ENCODE results near the gene RC3H1. TPM values are rescaled to one million over a fixed set of nuclear protein-coding genes. Genes with fewer than 3 reads are reported as not detected.

Gene RC3H1
- total RNA-seq, 1 donor, result 37.0 TPM

- H3K4me3 ChIP-seq (ENCODE audit: low read depth, low read length), result no peak overlapping the region
- TF ChIP-seq CTCF (IDR thresholded peaks at IDR 0.05; ENCODE audit: insufficient read depth, low read length), result no peak
- DNase-seq (ENCODE audit: low read depth), result no peak
Measured at GRCh38 chr1:173889885-173890284, 132.3 kb downstream of the RC3H1 start.

GRCh38 chr1:173888749-173889148 is 133.4 kb downstream of the RC3H1 start:
- TF ChIP-seq CTCF (IDR thresholded peaks at IDR 0.05; ENCODE audit: insufficient read depth, low read length), result no peak
- no peak overlapping the region for H3K4me3 ChIP-seq (ENCODE audit: low read depth, low read length)
- DNase-seq (ENCODE audit: low read depth), result no peak

- TF ChIP-seq CTCF (IDR thresholded peaks at IDR 0.05; ENCODE audit: insufficient read depth, low read length), result no peak
- DNase-seq (ENCODE audit: low read depth), result no peak
- no peak overlapping the region for H3K4me3 ChIP-seq (ENCODE audit: low read depth, low read length)
Measured at GRCh38 chr1:173887627-173888026, 134.5 kb downstream of the RC3H1 start.

GRCh38 chr1:173886746-173887611 is 135.2 kb downstream of the RC3H1 start:
- no peak for DNase-seq (ENCODE audit: low read depth)
- no peak overlapping the region for H3K4me3 ChIP-seq (ENCODE audit: low read depth, low read length)
- no peak for TF ChIP-seq CTCF (IDR thresholded peaks at IDR 0.05; ENCODE audit: insufficient read depth, low read length)

- no peak for DNase-seq (ENCODE audit: low read depth)
- TF ChIP-seq CTCF (IDR thresholded peaks at IDR 0.05; ENCODE audit: insufficient read depth, low read length), result no peak
Measured at GRCh38 chr1:173884701-173885100, 137.5 kb downstream of the RC3H1 start.

More at GRCh38 chr1:173884701-173885100, 137.5 kb downstream of the RC3H1 start:
- H3K4me3 ChIP-seq (ENCODE audit: low read depth, low read length), result no peak overlapping the region

Small RNA genes within 50 kb of the gene (small RNA-seq; reads per million reads assigned to genes)
- 0.19 reads per million for gene RNA5SP67
- gene RNA5SP68, result not detected

Other genes with a start within 250 kb of the RC3H1 start
- gene DARS2, start 197.7 kb downstream of the RC3H1 start, total RNA-seq (ENCODE audit: low replicate concordance), result 15.9 and 18.3 TPM in 2 replicates
- gene CENPL, start 197.5 kb downstream of the RC3H1 start, total RNA-seq (ENCODE audit: low replicate concordance), result 6.5 and 27.5 TPM in 2 replicates
- gene GAS5, start 154.4 kb downstream of the RC3H1 start, total RNA-seq (ENCODE audit: low replicate concordance), result 453 and 516 TPM in 2 replicates
- 6.5 and 11.3 TPM in 2 replicates for gene ZBTB37, start 154.0 kb downstream of the RC3H1 start, total RNA-seq (ENCODE audit: low replicate concordance)
- gene SERPINC1, start 105.0 kb downstream of the RC3H1 start, total RNA-seq (ENCODE audit: low replicate concordance), result not detected in 2 replicates
- 39.9 and 154 TPM in 2 replicates for gene RABGAP1L, start 137.2 kb upstream of the RC3H1 start, total RNA-seq (ENCODE audit: low replicate concordance)